ENCODE measurements around the gene OR13C2. TPM values are rescaled to one million over a fixed set of nuclear protein-coding genes. Genes with fewer than 3 reads are reported as not detected.

OR13C2 gene
- total RNA-seq, 1 experiment from 2014 or later, result not detected

- Histone ChIP-seq H3K27ac (ENCODE audit: low read depth, low read length) (no peak overlapping the region), H3K9ac (ENCODE audit: low read length) (no peak overlapping the region), H3K4me3 (replicated peaks in 1 of 2; ENCODE audit: low read depth in 1 of 2, low read length in 2 of 2) (no peak overlapping the region), H3K4me2 (ENCODE audit: low read length) (no peak overlapping the region), H2AFZ (ENCODE audit: low read depth, low read length, poor library complexity, severe bottlenecking) (no peak overlapping the region), H3K4me1 (ENCODE audit: control insufficient read depth in 1 of 2, insufficient read depth in 2 of 2, low read length in 2 of 2) (no peaks in the 10 kb centered on the region), H3K9me2 (ENCODE audit: insufficient read depth) (no peaks in the 10 kb centered on the region), H3K27me3 (ENCODE audit: insufficient read depth, low read length) (no peaks in the 10 kb centered on the region), H4K20me1 (ENCODE audit: insufficient read depth) (no peaks in the 10 kb centered on the region), H3K79me2 (ENCODE audit: insufficient read depth, low read length) (no peaks in the 10 kb centered on the region), H3K36me3 (ENCODE audit: control insufficient read depth in 1 of 2, insufficient read depth in 2 of 2, low read length in 2 of 2) (no peaks in the 10 kb centered on the region), H3K9me3 (ENCODE audit: control insufficient read depth in 1 of 2, insufficient read depth in 1 of 2, low read depth in 1 of 2, low read length in 2 of 2) (no peaks in the 10 kb centered on the region)
- RAD21 ChIA-PET (ENCODE audit: low non-redundant PET in 1 of 2, low total read pairs in 2 of 2, uncharacterized antibody in 2 of 2, unreplicated experiment in 2 of 2), result no interaction called here
- no peak for TF ChIP-seq EZH2 (IDR thresholded peaks at IDR 0.05)
- no peak for TF ChIP-seq EZH2phosphoT487 (IDR thresholded peaks at IDR 0.05; ENCODE audit: borderline replicate concordance)
- no TSS peak for BruUV-seq (replicated peaks)
- intact Hi-C loops (cut with micrococcal nuclease), result no loop called here
- POLR2A ChIA-PET, result no interaction called here
- DNase-seq (ENCODE audit: low read depth, low spot score) (no peak), ATAC-seq (no peak)
- CTCF ChIA-PET, result no interaction called here
Observed at GRCh38 chr9:104555521-104555920, 49.9 kb downstream of the OR13C2 start.

Other genes starting within 250 kb of the OR13C2 start
- not detected for gene OR13F1, start 101.4 kb downstream of the OR13C2 start, total RNA-seq (2021; ENCODE audit: unreplicated experiment)
- not detected for gene OR13C4, start 78.4 kb downstream of the OR13C2 start, total RNA-seq (2021; ENCODE audit: unreplicated experiment)
- gene OR13C3, start 68.8 kb downstream of the OR13C2 start, total RNA-seq (2021; ENCODE audit: unreplicated experiment), result not detected
- gene OR13C8, start 36.5 kb downstream of the OR13C2 start, total RNA-seq (2021; ENCODE audit: unreplicated experiment), result not detected
- gene OR13C5, start 6.2 kb downstream of the OR13C2 start, total RNA-seq (2021; ENCODE audit: unreplicated experiment), result not detected
- gene OR13C9, start 12.6 kb upstream of the OR13C2 start, total RNA-seq (2021; ENCODE audit: unreplicated experiment), result not detected
- not detected for gene OR13D1, start 88.9 kb upstream of the OR13C2 start, total RNA-seq (2021; ENCODE audit: unreplicated experiment)
- 6.9 TPM for gene NIPSNAP3A, start 142.1 kb upstream of the OR13C2 start, total RNA-seq (2021; ENCODE audit: unreplicated experiment)
- gene NIPSNAP3B, start 158.5 kb upstream of the OR13C2 start, total RNA-seq (2021; ENCODE audit: unreplicated experiment), result not detected

Data from HCT116 (cell line).